ENCODE measurements around the gene COMMD1.
"Not testable (repeated sequence)": the region's sequence is repeated elsewhere in the genome, so short reads cannot be mapped to it uniquely, and the experiment has no call there.

COMMD1 gene

DNA sequence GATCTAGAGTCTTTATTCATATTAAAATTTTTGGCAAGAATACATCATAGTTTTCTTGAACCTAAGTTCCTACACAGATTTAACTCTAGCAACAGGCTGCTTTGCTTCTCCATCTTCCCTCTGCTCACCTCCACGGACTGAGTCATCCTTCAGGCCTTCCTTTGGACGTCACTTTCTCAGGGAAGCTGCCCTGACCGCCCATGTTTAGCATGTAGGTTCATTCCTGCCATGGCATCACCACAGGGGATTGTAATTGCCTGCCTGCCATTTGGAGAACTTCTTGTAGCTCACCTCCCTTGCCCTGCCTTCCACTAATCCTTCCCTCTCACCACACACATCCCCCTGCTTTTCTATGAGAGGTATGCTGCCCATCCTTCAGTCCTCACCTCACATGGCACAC, 246.5 kb downstream of the COMMD1 start:
- ATAC-seq (no peak), DNase-seq (no peak)
- Mint-ChIP-seq H3K9me3 (peaks cover 4% of the 10 kb centered on the region), H3K4me3 (no peak overlapping the region), H3K27ac (no peak overlapping the region), H3K4me1 (peaks cover 8% of the 10 kb centered on the region), H3K36me3 (ENCODE audit: low read depth) (peaks cover 6% of the 10 kb centered on the region), H3K27me3 (no peaks in the 10 kb centered on the region)

DNA sequence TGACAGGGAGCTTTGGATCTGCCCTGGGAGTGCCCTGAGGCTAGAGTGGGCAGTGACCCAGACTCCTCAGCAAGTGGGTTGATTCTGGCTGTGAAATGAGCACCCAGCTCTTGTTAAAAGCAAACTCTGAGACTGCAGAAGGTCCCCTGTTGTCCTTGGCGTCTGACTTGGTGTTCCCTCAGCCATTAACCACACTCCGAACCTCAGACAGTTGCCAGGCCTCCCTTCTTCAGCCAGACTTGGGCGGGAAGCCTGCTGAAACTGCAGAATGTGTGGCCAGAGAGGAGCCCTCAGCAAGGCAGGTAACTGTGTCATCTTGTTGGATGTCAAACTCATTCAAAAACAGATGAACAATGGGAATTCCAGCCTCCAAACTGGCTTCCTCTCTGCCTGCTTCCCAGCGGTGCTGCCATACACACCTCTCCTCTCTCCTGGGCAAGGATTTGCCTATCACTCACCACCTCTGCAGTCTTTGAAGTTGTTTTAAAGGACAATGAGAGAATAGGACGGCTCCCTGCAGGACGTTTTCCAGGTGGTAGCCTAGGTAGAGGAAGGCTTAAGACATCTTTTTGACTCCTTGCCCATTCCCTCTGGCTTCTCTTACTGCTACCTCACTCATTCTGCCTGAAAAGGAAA, 251.5 kb downstream of the COMMD1 start:
- Mint-ChIP-seq H3K27ac (no peak overlapping the region), H3K9me3 (peaks cover 4% of the 10 kb centered on the region), H3K36me3 (ENCODE audit: low read depth) (no peaks in the 10 kb centered on the region), H3K27me3 (no peaks in the 10 kb centered on the region), H3K4me3 (no peak overlapping the region), H3K4me1 (no peaks in the 10 kb centered on the region)
- no peak for ATAC-seq
- DNase-seq, result no peak

DNA sequence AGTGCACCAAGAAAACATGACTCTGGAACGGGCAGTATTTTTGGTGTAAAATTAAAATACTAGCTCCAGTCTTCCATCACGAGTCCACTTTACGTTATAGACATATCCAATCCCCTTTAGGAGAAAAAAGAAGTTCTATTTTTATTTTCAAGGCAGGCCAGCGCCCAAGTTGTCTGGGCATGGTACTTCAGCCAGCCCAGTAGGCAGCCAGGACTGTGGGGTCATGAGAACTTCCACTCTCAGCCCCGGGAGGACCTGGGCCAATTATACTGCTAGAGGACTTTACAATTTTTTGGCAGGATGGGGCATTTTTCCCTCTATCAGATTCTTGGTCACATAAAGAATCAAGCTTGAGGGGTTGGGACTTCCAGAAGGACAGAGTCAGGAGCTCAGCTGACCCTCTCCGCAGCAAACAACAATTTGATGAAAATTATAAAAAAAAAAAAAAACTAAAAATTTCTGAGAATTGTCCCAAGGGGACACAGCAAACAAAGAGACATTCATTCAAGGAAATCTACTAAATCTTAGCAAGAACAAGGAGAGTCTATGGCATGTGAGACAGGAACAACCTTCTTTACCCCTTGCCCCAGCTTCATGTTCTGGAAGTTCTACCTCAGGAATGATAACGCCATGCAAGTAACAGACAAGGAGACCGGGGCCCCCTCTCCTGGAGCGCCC, 253.1 kb downstream of the COMMD1 start:
- H3K4me3 Mint-ChIP-seq, result no peak overlapping the region
- H3K4me1 Mint-ChIP-seq, result no peaks in the 10 kb centered on the region
- H3K27me3 Mint-ChIP-seq, result no peaks in the 10 kb centered on the region
- DNase-seq (no peak), ATAC-seq (no peak)
- H3K9me3 Mint-ChIP-seq, result peaks cover 4% of the 10 kb centered on the region
- no peaks in the 10 kb centered on the region for H3K36me3 Mint-ChIP-seq (ENCODE audit: low read depth)
- no peak overlapping the region for H3K27ac Mint-ChIP-seq

DNA sequence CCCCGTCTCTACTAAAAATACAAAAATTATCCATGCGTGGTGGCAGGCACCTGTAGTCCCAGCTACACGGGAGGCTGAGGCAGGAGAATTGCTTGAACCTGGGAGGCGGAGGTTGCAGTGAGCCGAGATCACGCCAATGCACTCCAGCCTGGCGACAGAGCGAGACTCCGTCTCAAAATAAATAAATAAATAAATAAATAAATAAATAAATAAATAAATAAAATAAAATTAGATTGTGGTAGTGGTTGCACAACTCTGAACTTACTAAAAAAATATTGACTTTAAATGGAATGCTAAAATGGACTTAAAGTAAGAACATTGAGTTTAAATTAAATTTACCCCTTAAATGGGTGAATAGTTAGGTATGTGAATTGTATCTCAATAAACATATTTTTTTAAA, 255.2 kb downstream of the COMMD1 start:
- not testable (repeated sequence) for DNase-seq; H3K9me3 Mint-ChIP-seq; H3K4me1 Mint-ChIP-seq; H3K27ac Mint-ChIP-seq; ATAC-seq; H3K27me3 Mint-ChIP-seq; H3K4me3 Mint-ChIP-seq; H3K36me3 Mint-ChIP-seq (ENCODE audit: low read depth)

DNA sequence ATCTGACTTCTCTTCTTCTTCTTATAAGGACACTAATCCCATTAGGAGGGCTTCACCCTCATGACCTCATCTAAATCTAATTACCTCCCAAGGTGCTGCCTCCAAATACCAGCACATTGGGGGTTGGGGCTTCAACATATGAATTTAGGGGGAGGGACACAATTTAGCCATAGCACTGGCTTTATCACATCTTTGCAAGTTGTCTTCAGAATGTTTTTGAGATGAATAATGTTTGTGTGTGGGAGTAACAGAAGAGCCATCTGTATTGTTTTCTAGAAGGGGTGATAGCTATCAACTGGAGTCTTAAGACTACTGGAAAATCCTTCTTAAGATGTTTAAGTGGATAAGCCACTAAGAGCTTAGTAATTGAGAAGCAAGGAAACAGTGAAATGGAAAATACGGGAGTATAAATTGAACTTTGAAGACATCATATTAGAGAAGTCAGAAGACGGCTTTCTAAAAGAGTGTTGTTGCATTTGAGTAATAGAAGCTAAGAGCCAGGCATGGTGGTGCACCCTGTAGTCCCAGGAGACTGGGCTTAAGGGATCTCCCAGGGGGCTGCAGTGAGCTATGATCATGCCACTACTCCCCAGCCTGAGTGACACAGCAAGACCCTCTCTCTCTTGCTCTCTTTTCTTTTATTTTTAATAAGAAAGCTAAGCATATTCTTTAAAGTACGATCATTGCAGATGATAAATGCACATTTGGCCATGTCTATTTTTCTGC, 257.8 kb downstream of the COMMD1 start:
- no peaks in the 10 kb centered on the region for H3K9me3 Mint-ChIP-seq
- no peak for DNase-seq
- no peaks in the 10 kb centered on the region for H3K27me3 Mint-ChIP-seq
- no peak for ATAC-seq
- no peaks in the 10 kb centered on the region for H3K4me1 Mint-ChIP-seq
- no peaks in the 10 kb centered on the region for H3K36me3 Mint-ChIP-seq (ENCODE audit: low read depth)
- no peak overlapping the region for H3K27ac Mint-ChIP-seq
- no peak overlapping the region for H3K4me3 Mint-ChIP-seq

DNA sequence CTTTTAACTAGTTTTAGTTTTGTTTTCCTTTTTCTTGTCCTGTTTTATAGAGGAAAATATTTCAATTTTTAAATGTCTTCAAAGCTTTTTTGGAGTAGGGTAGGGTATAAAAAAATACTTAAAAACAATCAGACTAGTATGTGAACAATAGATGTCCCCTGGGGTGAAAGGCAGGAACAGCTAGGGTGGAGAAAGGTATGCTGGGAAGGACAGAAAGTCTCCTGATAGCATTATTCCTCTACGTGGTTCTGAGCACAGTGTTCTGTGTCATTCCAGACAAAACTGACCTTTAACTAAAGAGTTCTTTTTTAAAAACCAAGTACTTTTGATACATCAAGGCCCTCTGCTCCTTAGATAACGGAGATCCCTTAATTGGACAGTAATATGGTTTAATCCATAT, 258.4 kb downstream of the COMMD1 start:
- Mint-ChIP-seq H3K9me3 (no peaks in the 10 kb centered on the region), H3K27ac (no peak overlapping the region), H3K27me3 (no peaks in the 10 kb centered on the region), H3K4me3 (no peak overlapping the region), H3K4me1 (no peaks in the 10 kb centered on the region), H3K36me3 (ENCODE audit: low read depth) (no peaks in the 10 kb centered on the region)
- ATAC-seq (no peak), DNase-seq (no peak)

DNA sequence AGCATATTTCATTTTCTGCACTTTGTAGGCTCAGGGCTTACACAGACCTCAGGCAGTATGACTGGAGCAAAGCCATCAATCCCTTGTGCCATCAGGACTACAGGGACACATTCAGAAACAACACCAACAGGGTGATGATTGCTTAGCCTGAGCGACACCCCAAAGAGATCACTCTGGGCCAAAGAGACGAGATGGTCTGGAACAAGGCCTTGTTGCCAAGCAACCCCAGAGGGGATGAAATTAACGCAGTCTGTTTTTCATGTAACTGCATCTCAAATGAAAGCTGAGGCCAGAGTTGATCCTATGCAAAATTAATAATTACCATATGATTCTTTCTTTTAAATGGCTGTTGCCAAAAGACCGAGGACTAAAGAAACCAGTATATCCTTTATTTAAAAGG, 270.3 kb downstream of the COMMD1 start:
- Mint-ChIP-seq H3K4me1 (peaks cover 4% of the 10 kb centered on the region), H3K27me3 (no peaks in the 10 kb centered on the region), H3K27ac (no peak overlapping the region), H3K4me3 (no peak overlapping the region), H3K36me3 (ENCODE audit: low read depth) (no peaks in the 10 kb centered on the region), H3K9me3 (no peaks in the 10 kb centered on the region)
- ATAC-seq (no peak), DNase-seq (no peak)

DNA sequence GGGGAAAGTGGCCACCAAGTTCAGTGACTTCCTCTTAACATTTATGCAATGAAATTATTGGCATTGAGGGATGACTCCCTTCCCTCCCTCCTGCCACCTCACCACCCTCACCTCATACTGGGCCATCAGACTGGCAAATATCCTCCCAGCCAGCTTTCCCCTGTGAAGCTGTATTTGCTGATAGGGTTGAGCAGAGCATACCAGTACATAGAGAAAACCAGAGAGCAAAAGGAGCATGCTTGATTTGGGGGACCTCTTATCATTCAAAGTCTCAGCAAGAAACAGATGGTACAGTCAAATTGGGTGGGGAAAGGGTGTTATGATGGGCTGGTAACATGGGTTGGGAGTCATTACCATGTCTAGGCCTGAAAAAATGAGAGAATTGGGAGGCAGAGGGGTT, 271.3 kb downstream of the COMMD1 start:
- no peak overlapping the region for H3K4me3 Mint-ChIP-seq

DNA sequence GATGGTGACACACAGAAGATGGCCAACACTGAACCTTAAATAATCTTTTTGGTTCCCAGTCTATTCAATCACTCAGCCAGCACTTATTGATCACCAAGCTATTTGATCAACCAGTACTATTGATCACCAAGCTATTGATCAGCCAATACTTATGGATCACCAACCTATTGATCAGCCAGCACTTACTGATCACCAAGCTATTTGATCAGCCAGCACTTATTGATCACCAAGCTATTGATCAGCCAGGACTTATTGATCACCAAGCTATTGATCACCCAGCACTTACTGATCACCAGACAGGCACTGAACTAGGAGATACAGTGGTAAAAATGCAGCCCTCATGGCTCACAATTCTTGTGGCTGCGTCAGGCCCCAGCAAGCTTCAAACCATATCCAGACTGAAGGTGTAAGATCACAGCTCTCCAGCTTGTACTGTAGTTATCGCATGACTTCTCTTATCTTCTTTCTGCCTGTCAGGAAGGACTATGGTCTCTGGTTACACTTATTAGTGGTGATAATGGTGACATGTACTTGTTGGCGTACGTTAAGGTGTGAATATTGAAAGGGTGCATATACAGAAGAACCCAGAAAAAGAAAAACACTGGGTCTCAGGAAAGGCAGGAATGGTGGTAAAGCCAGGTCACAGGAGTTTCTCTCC, 272.0 kb downstream of the COMMD1 start:
- H3K4me3 Mint-ChIP-seq, result no peak overlapping the region
- no peak for DNase-seq
- H3K9me3 Mint-ChIP-seq, result no peaks in the 10 kb centered on the region
- H3K27me3 Mint-ChIP-seq, result no peaks in the 10 kb centered on the region
- no peak overlapping the region for H3K27ac Mint-ChIP-seq
- no peak for ATAC-seq
- no peaks in the 10 kb centered on the region for H3K36me3 Mint-ChIP-seq (ENCODE audit: low read depth)
- peaks cover 9% of the 10 kb centered on the region for H3K4me1 Mint-ChIP-seq

More for the DNA sequence above, 271.3 kb downstream of the COMMD1 start:
- Mint-ChIP-seq H3K36me3 (ENCODE audit: low read depth) (no peaks in the 10 kb centered on the region), H3K9me3 (no peaks in the 10 kb centered on the region), H3K27ac (no peak overlapping the region), H3K4me1 (peaks cover 9% of the 10 kb centered on the region), H3K27me3 (no peaks in the 10 kb centered on the region)
- DNase-seq, result no peak
- ATAC-seq, result no peak

DNA sequence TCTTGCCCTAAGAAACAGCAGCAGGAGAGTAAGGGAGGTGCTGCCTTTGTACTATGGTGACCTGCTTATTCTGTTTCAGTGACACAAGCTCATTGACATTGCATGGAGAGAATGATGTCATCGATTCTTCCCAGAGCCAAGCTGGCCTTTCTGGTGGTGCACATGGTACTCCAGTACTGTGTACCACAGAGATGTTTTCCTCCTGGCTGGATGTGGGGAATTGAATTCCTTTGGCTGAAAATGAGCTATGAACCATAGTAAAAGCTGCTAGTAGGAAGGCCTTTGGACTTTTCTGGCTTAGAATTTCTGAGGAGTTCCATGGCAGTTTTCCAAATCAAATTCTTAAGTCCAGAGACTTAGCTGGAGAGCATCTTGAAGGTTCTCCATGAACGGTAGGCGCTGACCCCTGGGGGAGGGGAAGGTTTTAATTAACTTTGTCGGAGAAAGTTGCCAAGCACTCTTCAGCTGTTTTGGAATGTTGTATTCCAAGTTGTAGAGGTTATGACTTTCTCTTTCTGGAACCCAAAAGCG, 273.3 kb downstream of the COMMD1 start:
- DNase-seq, result no peak
- no peak overlapping the region for H3K27ac Mint-ChIP-seq
- H3K27me3 Mint-ChIP-seq, result no peaks in the 10 kb centered on the region
- H3K9me3 Mint-ChIP-seq, result no peaks in the 10 kb centered on the region
- peaks cover 9% of the 10 kb centered on the region for H3K4me1 Mint-ChIP-seq
- peak; percentile 28 for ATAC-seq
- no peaks in the 10 kb centered on the region for H3K36me3 Mint-ChIP-seq (ENCODE audit: low read depth)
- H3K4me3 Mint-ChIP-seq, result no peak overlapping the region

DNA sequence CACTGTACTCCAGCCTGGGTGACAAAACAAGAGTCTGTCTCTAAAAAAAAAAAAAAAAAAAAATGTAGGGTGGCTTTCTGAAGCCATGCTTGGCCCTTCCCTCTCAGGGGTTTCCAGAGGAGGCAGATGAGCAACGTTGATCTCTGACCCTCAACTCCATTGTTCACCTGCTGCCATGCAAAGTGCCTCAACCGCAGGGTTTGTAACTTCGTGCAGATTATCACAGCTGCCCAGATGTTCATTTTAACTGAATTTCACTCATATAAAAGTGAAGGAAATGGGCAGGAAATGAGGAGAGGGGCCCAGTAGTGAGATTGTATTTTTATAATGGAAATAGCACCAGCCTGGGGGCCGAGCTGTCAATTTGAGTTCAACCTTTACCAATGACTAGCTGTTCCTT, 275.5 kb downstream of the COMMD1 start:
- ATAC-seq (no peak), DNase-seq (no peak)
- Mint-ChIP-seq H3K36me3 (ENCODE audit: low read depth) (no peaks in the 10 kb centered on the region), H3K4me1 (peaks cover 9% of the 10 kb centered on the region), H3K27ac (no peak overlapping the region), H3K4me3 (no peak overlapping the region), H3K9me3 (no peaks in the 10 kb centered on the region), H3K27me3 (no peaks in the 10 kb centered on the region)

DNA sequence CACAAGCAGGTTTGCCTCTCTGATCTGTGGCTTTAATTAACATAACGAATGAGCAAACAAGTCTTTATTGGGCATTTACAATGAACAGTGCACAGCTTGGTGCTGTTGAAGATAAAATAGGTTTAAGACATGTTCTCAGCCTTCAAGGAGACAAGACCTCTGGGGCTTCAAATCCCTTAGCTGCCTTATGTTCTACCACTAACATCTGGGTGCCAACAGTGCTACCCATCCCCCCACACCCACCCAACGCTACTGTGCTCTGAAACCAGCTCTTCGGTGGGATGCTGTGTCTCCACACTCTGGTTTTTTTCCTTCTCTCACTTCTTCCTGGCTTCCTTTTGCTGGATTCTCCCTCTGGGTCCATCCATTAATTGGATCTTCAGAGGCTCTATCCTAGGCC, 276.4 kb downstream of the COMMD1 start:
- no peak for ATAC-seq
- no peaks in the 10 kb centered on the region for H3K36me3 Mint-ChIP-seq (ENCODE audit: low read depth)

DNA sequence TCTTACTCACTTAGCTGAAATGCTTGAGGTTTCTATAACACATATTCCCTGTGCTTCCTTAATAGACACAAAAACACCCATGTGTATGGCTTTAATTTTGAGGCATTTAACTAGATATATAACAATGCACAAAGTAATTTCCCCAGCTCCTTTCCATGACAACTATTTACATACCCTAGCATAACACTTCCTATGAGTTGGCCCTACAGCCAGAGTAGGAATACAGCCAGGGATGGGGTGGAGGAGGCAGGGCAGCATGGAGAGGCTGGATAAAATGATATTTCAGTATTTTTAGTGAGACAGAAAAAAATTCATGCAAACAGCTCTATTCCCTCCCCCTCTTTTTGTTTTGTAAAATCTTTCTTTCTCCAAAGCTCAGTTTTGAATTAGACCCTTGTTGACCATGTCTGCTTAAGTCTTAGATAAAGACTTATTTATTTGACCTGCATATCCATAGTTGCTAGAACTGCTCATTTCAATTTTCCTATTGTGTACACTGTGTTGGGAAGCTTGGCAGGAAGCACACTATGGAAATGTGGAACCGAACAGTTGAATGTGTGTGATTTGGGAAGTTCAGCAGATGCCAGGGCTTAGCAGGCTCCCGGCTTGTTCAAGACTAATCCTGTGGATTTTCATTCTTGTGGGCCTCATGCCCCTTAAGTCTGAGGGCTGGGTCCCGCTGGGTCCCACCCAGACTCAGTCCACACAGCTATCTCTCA, 279.2 kb downstream of the COMMD1 start:
- Mint-ChIP-seq H3K9me3 (no peaks in the 10 kb centered on the region), H3K36me3 (ENCODE audit: low read depth) (no peaks in the 10 kb centered on the region), H3K4me1 (peaks cover 9% of the 10 kb centered on the region), H3K27ac (no peak overlapping the region), H3K4me3 (no peak overlapping the region), H3K27me3 (no peaks in the 10 kb centered on the region)
- DNase-seq, result no peak
- ATAC-seq, result no peak

More for the DNA sequence above, 276.4 kb downstream of the COMMD1 start:
- no peak for DNase-seq
- Mint-ChIP-seq H3K4me3 (no peak overlapping the region), H3K27ac (no peak overlapping the region), H3K4me1 (peaks cover 9% of the 10 kb centered on the region), H3K27me3 (no peaks in the 10 kb centered on the region), H3K9me3 (no peaks in the 10 kb centered on the region)
